ENCODE results near the gene RHBDL1.

The RHBDL1 gene

DNA sequence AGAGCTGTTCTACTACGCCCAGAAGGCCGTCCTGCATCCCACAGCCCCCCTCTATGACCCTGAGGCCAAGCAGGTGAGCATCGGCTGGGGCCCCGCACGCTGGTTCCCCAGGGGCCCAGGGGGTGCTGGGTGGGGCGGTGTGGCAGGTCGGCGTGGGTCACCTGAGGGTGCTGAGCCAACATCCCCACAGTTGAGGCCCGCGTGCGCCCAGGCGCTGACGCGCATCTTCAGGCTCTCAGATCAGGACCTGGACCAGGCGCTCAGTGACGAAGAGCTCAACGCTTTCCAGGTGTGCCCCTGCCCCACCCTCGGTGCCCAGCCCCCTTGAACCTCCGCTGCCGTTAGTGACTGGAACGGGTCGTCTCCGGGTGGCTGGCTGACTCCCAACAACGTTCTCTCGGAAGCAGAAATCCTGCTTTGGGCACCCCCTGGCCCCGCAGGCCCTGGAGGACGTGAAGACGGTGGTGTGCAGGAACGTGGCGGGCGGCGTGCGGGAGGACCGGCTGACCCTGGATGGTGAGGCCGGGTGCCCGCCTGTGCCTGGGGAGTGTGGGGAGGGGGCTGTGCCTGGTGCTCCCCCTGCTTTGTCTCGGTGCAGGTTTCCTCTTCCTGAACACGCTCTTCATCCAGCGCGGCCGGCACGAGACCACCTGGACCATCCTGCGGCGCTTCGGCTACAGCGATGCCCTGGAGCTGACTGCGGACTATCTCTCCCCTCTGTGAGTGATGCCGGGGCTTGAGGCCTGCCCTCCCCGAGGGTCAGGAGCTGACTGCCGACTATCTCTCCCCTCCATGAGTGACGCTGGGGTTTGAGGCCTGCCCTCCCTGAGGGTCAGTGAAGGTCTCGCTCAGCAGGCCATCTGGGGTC, 4.8 kb upstream of the RHBDL1 start:
- 96% methylated on average over 52 of the region's 52 CpGs for WGBS
- Histone ChIP-seq H3K27ac (ENCODE audit: low read depth, low read length) (no peak overlapping the region), H3K9ac (ENCODE audit: low read depth, low read length) (no peak overlapping the region), H3K36me3 (ENCODE audit: insufficient read depth, low read length) (peaks cover 50% of the 10 kb centered on the region), H3K27me3 (ENCODE audit: insufficient read depth, low read length) (peaks cover 5% of the 10 kb centered on the region; the same call in 1 of the 2 replicates), H3K4me3 (ENCODE audit: low read length) (no peak overlapping the region), H3K9me3 (ENCODE audit: insufficient read depth, low read depth, low read length) (no peaks in the 10 kb centered on the region), H3K4me1 (ENCODE audit: insufficient read depth, low read length) (peaks cover 6% of the 10 kb centered on the region; the same call in 1 of the 2 replicates)

DNA sequence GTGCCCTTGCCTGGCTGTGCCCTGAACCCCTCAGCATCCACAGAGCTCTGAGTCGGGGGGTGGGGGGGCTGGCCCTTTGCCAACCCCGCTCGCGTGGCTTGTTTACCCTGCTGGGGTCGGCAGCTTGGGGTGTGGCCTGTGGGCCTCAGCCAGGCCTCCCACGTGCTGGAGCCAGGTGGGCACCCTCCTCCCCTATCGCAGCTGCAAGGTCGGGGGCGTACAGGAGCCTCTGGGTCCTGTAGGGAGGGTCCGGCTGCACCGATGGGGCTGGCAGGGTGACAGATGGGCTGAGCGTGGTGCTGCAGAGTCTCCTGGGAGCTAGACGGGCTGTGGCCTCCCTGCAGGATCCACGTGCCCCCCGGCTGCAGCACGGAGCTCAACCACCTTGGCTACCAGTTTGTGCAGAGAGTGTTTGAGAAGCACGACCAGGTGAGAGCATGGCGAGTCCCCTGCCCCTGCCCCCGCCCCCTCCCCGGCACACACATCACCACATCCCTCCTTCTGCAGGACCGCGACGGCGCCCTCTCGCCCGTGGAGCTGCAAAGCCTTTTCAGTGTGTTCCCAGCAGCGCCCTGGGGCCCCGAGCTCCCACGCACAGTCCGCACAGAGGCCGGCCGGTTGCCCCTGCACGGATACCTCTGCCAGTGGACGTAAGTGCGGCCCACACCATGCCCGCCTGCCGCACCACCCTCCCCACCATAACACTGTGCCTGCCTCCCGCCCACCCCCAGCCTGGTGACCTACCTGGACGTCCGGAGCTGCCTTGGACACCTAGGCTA, 3.9 kb upstream of the RHBDL1 start:
- whole genome bisulfite sequencing: 97% methylated on average over 40 of the region's 40 CpGs
- Histone ChIP-seq H3K36me3 (ENCODE audit: insufficient read depth, low read length) (peaks cover 50% of the 10 kb centered on the region), H3K9me3 (ENCODE audit: insufficient read depth, low read depth, low read length) (no peaks in the 10 kb centered on the region), H3K9ac (ENCODE audit: low read depth, low read length) (no peak overlapping the region), H3K4me1 (ENCODE audit: insufficient read depth, low read length) (peaks cover 6% of the 10 kb centered on the region; the same call in 1 of the 2 replicates), H3K27ac (ENCODE audit: low read depth, low read length) (no peak overlapping the region), H3K27me3 (ENCODE audit: insufficient read depth, low read length) (peaks cover 5% of the 10 kb centered on the region; the same call in 1 of the 2 replicates), H3K4me3 (ENCODE audit: low read length) (no peak overlapping the region)

DNA sequence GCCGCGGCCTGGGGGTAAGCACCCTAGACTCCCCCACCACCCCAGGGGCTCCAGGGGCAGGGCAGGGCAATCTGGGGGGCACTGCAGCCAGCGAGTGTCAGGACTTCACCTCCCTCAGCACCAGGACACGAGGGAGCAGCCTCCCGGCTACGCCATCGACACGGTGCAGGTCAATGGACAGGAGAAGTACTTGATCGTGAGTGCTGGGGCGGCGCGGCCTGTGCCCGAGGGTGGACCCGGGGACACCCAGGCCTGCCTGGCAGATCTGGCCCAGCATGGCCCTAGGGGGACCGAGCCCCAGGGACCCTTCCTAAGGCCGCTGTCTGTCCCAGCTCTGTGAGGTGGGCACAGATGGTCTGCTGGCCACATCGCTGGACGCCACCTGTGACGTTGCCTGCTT, 3.1 kb upstream of the RHBDL1 start:
- no peaks in the 10 kb centered on the region for H3K9me3 ChIP-seq (ENCODE audit: insufficient read depth, low read depth, low read length)
- no peak overlapping the region for H3K27ac ChIP-seq (ENCODE audit: low read depth, low read length)
- H3K4me1 ChIP-seq (ENCODE audit: insufficient read depth, low read length): peaks cover 6% of the 10 kb centered on the region; the same call in 1 of the 2 replicates
- H3K27me3 ChIP-seq (ENCODE audit: insufficient read depth, low read length): peaks cover 5% of the 10 kb centered on the region; the same call in 1 of the 2 replicates
- H3K4me3 ChIP-seq (ENCODE audit: low read length): no peak overlapping the region
- no peak overlapping the region for H3K9ac ChIP-seq (ENCODE audit: low read depth, low read length)
- peaks cover 50% of the 10 kb centered on the region for H3K36me3 ChIP-seq (ENCODE audit: insufficient read depth, low read length)
- 95% methylated on average over 19 of the region's 19 CpGs for WGBS

DNA sequence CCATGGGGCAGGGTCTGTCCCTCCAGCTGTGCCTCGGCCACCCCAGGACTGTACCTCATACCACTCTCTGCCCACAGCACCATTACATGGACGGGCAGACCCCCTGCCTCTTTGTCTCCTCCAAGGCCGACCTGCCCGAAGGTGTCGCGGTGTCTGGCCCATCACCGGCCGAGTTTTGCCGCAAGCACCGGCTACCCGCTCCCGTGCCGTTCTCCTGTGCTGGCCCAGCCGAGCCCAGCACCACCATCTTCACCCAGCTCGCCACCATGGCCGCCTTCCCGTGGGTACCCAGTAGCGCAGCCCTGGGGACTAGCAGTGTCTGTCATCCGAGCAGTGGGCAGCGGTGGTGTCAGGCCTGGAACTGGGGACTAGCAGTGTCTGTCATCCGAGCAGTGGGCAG, 2.6 kb upstream of the RHBDL1 start:
- H3K4me1 ChIP-seq (ENCODE audit: insufficient read depth, low read length): peaks cover 6% of the 10 kb centered on the region; the same call in 1 of the 2 replicates
- H3K27ac ChIP-seq (ENCODE audit: low read depth, low read length): no peak overlapping the region
- WGBS: 95% methylated on average over 21 of the region's 21 CpGs
- H3K27me3 ChIP-seq (ENCODE audit: insufficient read depth, low read length): peaks cover 5% of the 10 kb centered on the region; the same call in 1 of the 2 replicates
- H3K9me3 ChIP-seq (ENCODE audit: insufficient read depth, low read depth, low read length): no peaks in the 10 kb centered on the region
- H3K4me3 ChIP-seq (ENCODE audit: low read length): no peak overlapping the region
- H3K36me3 ChIP-seq (ENCODE audit: insufficient read depth, low read length): peaks cover 50% of the 10 kb centered on the region
- H3K9ac ChIP-seq (ENCODE audit: low read depth, low read length): no peak overlapping the region

DNA sequence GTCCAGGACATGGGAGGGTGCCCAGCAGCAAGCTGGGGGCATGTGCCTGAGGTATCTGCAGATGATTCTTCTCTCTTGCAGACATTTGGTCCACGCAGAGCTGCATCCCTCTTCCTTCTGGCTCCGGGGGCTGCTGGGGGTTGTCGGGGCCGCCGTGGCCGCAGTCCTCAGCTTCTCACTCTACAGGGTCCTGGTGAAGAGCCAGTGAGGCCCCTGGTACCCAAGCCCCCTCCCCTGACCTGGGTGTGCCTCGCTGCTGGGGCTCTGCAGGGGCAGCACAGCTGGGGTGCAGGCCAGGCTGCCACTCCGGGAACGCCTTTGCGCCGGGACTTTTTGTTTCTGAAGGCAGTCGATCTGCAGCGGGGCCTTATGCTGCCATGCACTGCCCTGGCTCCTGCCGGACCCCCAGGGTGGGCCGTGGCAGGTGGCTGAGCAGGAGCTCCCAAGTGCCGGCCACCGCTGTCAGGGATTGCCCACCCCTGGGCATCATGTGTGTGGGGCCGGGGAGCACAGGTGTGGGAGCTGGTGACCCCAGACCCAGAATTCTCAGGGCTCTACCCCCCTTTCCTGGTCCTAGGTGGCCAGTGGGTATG, 2.0 kb upstream of the RHBDL1 start:
- Histone ChIP-seq H3K4me1 (ENCODE audit: insufficient read depth, low read length) (peaks cover 6% of the 10 kb centered on the region; the same call in 1 of the 2 replicates), H3K36me3 (ENCODE audit: insufficient read depth, low read length) (peaks cover 50% of the 10 kb centered on the region), H3K9ac (ENCODE audit: low read depth, low read length) (no peak overlapping the region), H3K4me3 (ENCODE audit: low read length) (no peak overlapping the region), H3K9me3 (ENCODE audit: insufficient read depth, low read depth, low read length) (no peaks in the 10 kb centered on the region), H3K27ac (ENCODE audit: low read depth, low read length) (no peak overlapping the region), H3K27me3 (ENCODE audit: insufficient read depth, low read length) (peaks cover 5% of the 10 kb centered on the region; the same call in 1 of the 2 replicates)
- 95% methylated on average over 18 of the region's 18 CpGs for WGBS

DNA sequence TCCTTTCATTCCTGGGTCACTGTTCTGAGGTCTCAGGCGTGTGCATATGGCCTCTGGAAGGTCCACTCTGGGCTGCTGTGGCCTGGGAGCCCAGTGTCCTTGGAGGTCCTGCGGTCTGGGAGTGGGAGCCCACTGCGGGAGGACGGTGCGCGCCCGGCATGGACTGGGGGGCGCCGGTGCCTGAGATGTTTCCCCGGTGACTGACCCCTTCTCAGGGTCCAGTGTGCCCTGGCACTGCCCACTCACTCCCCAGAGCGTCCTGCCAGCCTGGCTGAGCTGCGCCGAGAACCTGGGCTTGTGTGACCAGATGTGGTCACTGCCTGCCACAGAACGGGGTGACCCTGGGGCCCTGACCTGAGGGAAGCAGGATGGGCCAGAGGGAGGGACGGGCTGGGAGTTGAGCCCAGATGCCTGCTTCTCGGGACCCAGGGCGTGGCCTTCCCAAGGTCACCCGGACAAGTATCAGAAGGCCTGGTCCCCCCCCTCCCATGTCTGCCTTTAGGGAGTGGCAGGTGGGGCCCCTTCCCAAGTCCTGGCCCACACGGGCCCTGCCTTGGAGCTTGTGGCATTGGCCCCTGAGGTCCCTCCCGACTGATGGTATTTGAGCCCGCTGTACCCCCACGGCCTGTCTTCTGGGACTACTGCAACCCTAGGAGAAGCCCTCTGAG, 1.1 kb upstream of the RHBDL1 start:
- no peaks in the 10 kb centered on the region for H3K9me3 ChIP-seq (ENCODE audit: insufficient read depth, low read depth, low read length)
- H3K27ac ChIP-seq (ENCODE audit: low read depth, low read length): peak overlapping the region; percentile 35; the same call in 1 of the 2 replicates
- H3K27me3 ChIP-seq (ENCODE audit: insufficient read depth, low read length): peaks cover 5% of the 10 kb centered on the region; the same call in 1 of the 2 replicates
- 88% methylated on average over 22 of the region's 22 CpGs for WGBS
- H3K4me1 ChIP-seq (ENCODE audit: insufficient read depth, low read length): peaks cover 6% of the 10 kb centered on the region; the same call in 1 of the 2 replicates
- no peak overlapping the region; the same call in 1 of the 2 replicates for H3K9ac ChIP-seq (ENCODE audit: low read depth, low read length)
- H3K4me3 ChIP-seq (ENCODE audit: low read length): peak overlapping the region; percentile 61; the same call in 1 of the 2 replicates
- H3K36me3 ChIP-seq (ENCODE audit: insufficient read depth, low read length): peaks cover 49% of the 10 kb centered on the region

DNA sequence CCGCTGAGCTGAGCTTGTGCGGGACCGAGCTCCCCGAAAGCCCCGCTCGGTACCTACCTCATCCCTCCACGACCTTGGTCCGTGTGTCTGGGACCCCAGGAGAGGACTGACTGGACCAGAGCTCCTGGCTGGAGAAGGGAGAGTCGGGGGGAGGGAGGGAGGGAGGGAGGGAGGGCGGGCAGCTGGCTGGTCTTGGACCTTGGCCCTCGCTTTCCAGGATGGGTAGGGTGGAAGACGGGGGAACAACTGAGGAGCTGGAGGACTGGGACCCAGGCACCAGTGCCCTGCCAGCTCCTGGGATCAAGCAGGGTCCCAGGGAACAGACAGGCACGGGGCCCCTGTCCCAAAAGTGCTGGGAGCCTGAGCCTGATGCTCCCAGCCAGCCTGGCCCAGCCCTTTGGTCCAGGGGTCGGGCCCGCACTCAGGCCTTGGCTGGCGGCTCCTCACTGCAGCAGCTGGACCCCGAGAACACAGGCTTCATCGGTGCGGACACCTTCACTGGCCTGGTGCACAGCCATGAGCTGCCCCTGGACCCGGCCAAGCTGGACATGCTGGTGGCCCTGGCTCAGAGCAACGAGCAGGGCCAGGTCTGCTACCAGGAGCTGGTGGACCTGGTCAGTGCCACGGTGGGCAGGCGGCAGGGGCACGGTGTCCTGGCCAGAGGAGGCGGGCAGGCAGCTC, 553 bp downstream of the RHBDL1 start:
- 65% methylated on average over 24 of the region's 25 CpGs for WGBS
- Histone ChIP-seq H3K9me3 (ENCODE audit: insufficient read depth, low read depth, low read length) (no peaks in the 10 kb centered on the region), H3K27me3 (ENCODE audit: insufficient read depth, low read length) (peaks cover 5% of the 10 kb centered on the region; the same call in 1 of the 2 replicates), H3K36me3 (ENCODE audit: insufficient read depth, low read length) (peaks cover 32% of the 10 kb centered on the region), H3K4me3 (ENCODE audit: low read length) (peak overlapping the region; percentile 61), H3K27ac (ENCODE audit: low read depth, low read length) (no peak overlapping the region), H3K9ac (ENCODE audit: low read depth, low read length) (peak overlapping the region; percentile 66; the same call in 1 of the 2 replicates), H3K4me1 (ENCODE audit: insufficient read depth, low read length) (peaks cover 6% of the 10 kb centered on the region; the same call in 1 of the 2 replicates)

DNA sequence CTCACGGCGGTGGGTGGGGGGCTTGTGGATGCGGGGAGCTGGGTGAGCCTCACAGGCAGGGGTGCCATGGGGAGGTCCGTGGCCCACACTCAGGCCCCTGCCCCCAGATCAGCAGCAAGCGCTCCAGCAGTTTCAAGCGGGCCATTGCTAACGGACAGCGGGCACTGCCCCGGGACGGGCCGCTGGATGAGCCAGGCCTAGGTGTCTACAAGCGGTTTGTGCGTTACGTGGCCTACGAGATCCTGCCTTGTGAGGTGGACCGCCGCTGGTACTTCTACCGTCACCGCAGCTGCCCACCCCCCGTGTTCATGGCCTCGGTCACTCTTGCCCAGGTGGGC, 1.1 kb downstream of the RHBDL1 start:
- 93% methylated on average over 21 of the region's 21 CpGs for WGBS
- no peak overlapping the region for H3K27ac ChIP-seq (ENCODE audit: low read depth, low read length)

DNA sequence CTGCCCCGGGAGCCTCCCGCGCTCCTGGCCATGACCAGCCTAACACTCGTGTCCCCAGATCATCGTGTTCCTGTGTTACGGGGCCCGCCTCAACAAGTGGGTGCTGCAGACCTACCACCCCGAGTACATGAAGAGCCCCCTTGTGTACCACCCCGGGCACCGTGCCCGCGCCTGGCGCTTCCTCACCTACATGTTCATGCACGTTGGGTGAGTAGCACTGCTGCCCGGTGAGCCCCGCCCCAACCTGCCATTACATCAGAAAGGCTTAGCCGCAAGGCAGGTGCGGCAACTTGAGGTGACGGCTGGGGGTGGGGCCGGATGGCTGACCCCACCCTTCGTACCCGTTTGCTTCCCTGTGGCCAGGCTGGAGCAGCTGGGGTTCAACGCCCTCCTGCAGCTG, 1.4 kb downstream of the RHBDL1 start:
- Histone ChIP-seq H3K27me3 (ENCODE audit: insufficient read depth, low read length) (peaks cover 5% of the 10 kb centered on the region; the same call in 1 of the 2 replicates), H3K36me3 (ENCODE audit: insufficient read depth, low read length) (peaks cover 31% of the 10 kb centered on the region), H3K4me3 (ENCODE audit: low read length) (no peak overlapping the region), H3K9me3 (ENCODE audit: insufficient read depth, low read depth, low read length) (no peaks in the 10 kb centered on the region), H3K4me1 (ENCODE audit: insufficient read depth, low read length) (peaks cover 12% of the 10 kb centered on the region; the same call in 1 of the 2 replicates), H3K27ac (ENCODE audit: low read depth, low read length) (no peak overlapping the region), H3K9ac (ENCODE audit: low read depth, low read length) (no peak overlapping the region)
- 91% methylated on average over 23 of the region's 23 CpGs for WGBS

More for the DNA sequence above, 1.1 kb downstream of the RHBDL1 start:
- Histone ChIP-seq H3K27me3 (ENCODE audit: insufficient read depth, low read length) (peaks cover 5% of the 10 kb centered on the region; the same call in 1 of the 2 replicates), H3K9me3 (ENCODE audit: insufficient read depth, low read depth, low read length) (no peaks in the 10 kb centered on the region), H3K9ac (ENCODE audit: low read depth, low read length) (no peak overlapping the region), H3K4me3 (ENCODE audit: low read length) (no peak overlapping the region), H3K36me3 (ENCODE audit: insufficient read depth, low read length) (peaks cover 30% of the 10 kb centered on the region), H3K4me1 (ENCODE audit: insufficient read depth, low read length) (peaks cover 10% of the 10 kb centered on the region; the same call in 1 of the 2 replicates)

Measured in HUES64 (cell line).